ENCODE results near the gene SMIM29. TPM values are rescaled to one million over a fixed set of nuclear protein-coding genes. Genes with fewer than 3 reads are reported as not detected.

Gene SMIM29
- total and polyA plus RNA-seq, 10 of the 15 experiments (the other 5 are each of a cell fraction or from before 2014, with no cell fraction given): 7.1 to 30.0 (median 16.2) TPM

GRCh38 chr6:34236443-34237315 is 12.1 kb downstream of the SMIM29 start, which contains the start of gene HMGA1 (continued):
- no peak for TF ChIP-seq ZNF384 (IDR thresholded peaks at IDR 0.05; ENCODE audit: borderline replicate concordance, low read depth, low read length)
- TF ChIP-seq EGR1 (IDR thresholded peaks at IDR 0.05; ENCODE audit: borderline replicate concordance in 1 of 2, low read depth in 2 of 2, low read length in 2 of 2): peak; percentile 40 to 95
- no peak for TF ChIP-seq MYB (IDR thresholded peaks at IDR 0.05; ENCODE audit: borderline replicate concordance, low read depth, low read length)
- no peak for TF ChIP-seq RCOR1 (conservative IDR thresholded peaks at IDR 0.05; ENCODE audit: low read depth, low read length)
- no peak for TF ChIP-seq NR2C2 (IDR thresholded peaks at IDR 0.05; ENCODE audit: borderline replicate concordance, control insufficient read depth, insufficient read length, low read depth)
- TF ChIP-seq ESRRA (IDR thresholded peaks at IDR 0.05; ENCODE audit: low read length): 0 out of 2 replicates have a peak, but pooled peaks have one; percentile 52
- TF ChIP-seq KDM1A (IDR thresholded peaks at IDR 0.05; ENCODE audit: borderline replicate concordance): no peak
- TF ChIP-seq POLR2AphosphoS2 (IDR thresholded peaks at IDR 0.05; ENCODE audit: low read depth, low read length): peak; percentile 98
- TF ChIP-seq BACH1 (IDR thresholded peaks at IDR 0.05; ENCODE audit: borderline replicate concordance): peak; percentile 98
- TF ChIP-seq ZNF687 (IDR thresholded peaks at IDR 0.05): peak; percentile 89
- TF ChIP-seq WRNIP1 (IDR thresholded peaks at IDR 0.05; ENCODE audit: borderline replicate concordance, low read depth, low read length): no peak
- TF ChIP-seq BRCA1 (IDR thresholded peaks at IDR 0.05; ENCODE audit: low read depth, low read length): no peak
- 0 out of 2 replicates have a peak, but pooled peaks have one; percentile 26 for TF ChIP-seq ZNF24 (IDR thresholded peaks at IDR 0.05)
- TF ChIP-seq NKRF (conservative IDR thresholded peaks at IDR 0.05): peak; percentile 61
- peak; percentile 86 for TF ChIP-seq PBX3 (IDR thresholded peaks at IDR 0.05; ENCODE audit: insufficient replicate concordance, low read depth, low read length)
- TF ChIP-seq JUNB (IDR thresholded peaks at IDR 0.05): no peak
- TF ChIP-seq HDAC2 (IDR thresholded peaks at IDR 0.05): no peak
- TF ChIP-seq POLR2AphosphoS5 (IDR thresholded peaks at IDR 0.05; ENCODE audit: low read length): peak; percentile 99
- peak; percentile 64; the same call in 1 of the 2 replicates for TF ChIP-seq MTA2 (IDR thresholded peaks at IDR 0.05; ENCODE audit: low read depth)
- no peak for TF ChIP-seq ASH2L (IDR thresholded peaks at IDR 0.05; ENCODE audit: borderline replicate concordance, low read depth)
- TF ChIP-seq POLR2A (IDR thresholded peaks at IDR 0.05; ENCODE audit: low read depth, low read length): peak; percentile 96
- TF ChIP-seq SMC3 (IDR thresholded peaks at IDR 0.05; ENCODE audit: borderline replicate concordance, low read length): no peak
- TF ChIP-seq BMI1 (IDR thresholded peaks at IDR 0.05; ENCODE audit: borderline replicate concordance): no peak
- 0 out of 2 replicates have a peak, but pooled peaks have one; percentile 64 for TF ChIP-seq NBN (IDR thresholded peaks at IDR 0.05)
